ENCODE results near the gene RNU6-1.

Gene RNU6-1

GRCh38 chr15:67801142-67801541, 38.7 kb downstream of the RNU6-1 start:
- DNase-seq (ENCODE audit: low read depth in 2 of 2) = no peak

- DNase-seq (ENCODE audit: low read depth in 2 of 2) = no peak
Observed at GRCh38 chr15:67799801-67800205, 40.0 kb downstream of the RNU6-1 start.

GRCh38 chr15:67796196-67797127, 43.4 kb downstream of the RNU6-1 start:
- DNase-seq (ENCODE audit: low read depth in 2 of 2) = no peak

- DNase-seq (ENCODE audit: low read depth in 2 of 2) = peak; percentile 17 to 50
Observed at GRCh38 chr15:67794832-67795574, 44.8 kb downstream of the RNU6-1 start.

GRCh38 chr15:67792250-67792942, 47.4 kb downstream of the RNU6-1 start:
- no peak for DNase-seq (ENCODE audit: low read depth in 2 of 2)

- no peak for DNase-seq (ENCODE audit: low read depth in 2 of 2)
Observed at GRCh38 chr15:67790610-67791319, 49.1 kb downstream of the RNU6-1 start.
